Testis (tissue), 3 donors: ENCODE measurements around the gene CDH2. TPM values are rescaled to one million over a fixed set of nuclear protein-coding genes. Genes with fewer than 3 reads are reported as not detected.

Experiments used
- DNase-seq: peaks from one replicate; pipeline ENCODE4 v3.0.0-alpha.2; 2019
- H3K27ac ChIP-seq, 2 donors: fragments of 200-600 bp; sonication (generic); one replicate each; pipeline ENCODE4 v1.5.1; 2019
- H3K27me3 ChIP-seq: fragments of 200-600 bp; sonication (generic); one replicate; pipeline ENCODE4 v1.5.1; 2019
- H3K36me3 ChIP-seq: fragments of 200-600 bp; sonication (generic); one replicate; pipeline ENCODE4 v1.5.1; 2017; ENCODE audit warnings: low read depth; ENCODE audit errors: missing control alignments
- H3K4me1 ChIP-seq: fragments of 200-600 bp; sonication (generic); one replicate; pipeline ENCODE4 v1.5.1; 2019
- H3K4me3 ChIP-seq, 2 donors: fragments of 200-600 bp; sonication (generic); one replicate each; pipeline ENCODE4 v1.5.1; 2017 to 2019
- H3K9me3 ChIP-seq: fragments of 200-600 bp; sonication (generic); one replicate; pipeline ENCODE4 v1.5.1; 2017
- CTCF ChIP-seq, 3 experiments: fragments of 450-650 bp in 2 of 3; fragments of 200-600 bp in 1 of 3; sonication (generic) in 1 of 3; IDR thresholded peaks; one replicate each; pipeline ENCODE4 v1.5.1; 2016 to 2019; ENCODE audit warnings: antibody characterized with exemption in 3 of 3, mild to moderate bottlenecking in 2 of 3, moderate library complexity in 1 of 3
- POLR2A ChIP-seq: fragments of 450-650 bp; IDR thresholded peaks from one replicate; pipeline ENCODE4 v1.6.1; 2017; ENCODE audit warnings: antibody characterized with exemption, mild to moderate bottlenecking, moderate library complexity
- WGBS, 2 donors: methylation state at CpG; one replicate each; pipeline ENCODE4 v1.1.5; 2018; 5-methylcytosine and 5-hydroxymethylcytosine counted together
- intact Hi-C: fragments of 100-400 bp; cut with DNase I; formaldehyde crosslinking; loops from one replicate; pipeline ENCODE4 v1.15.1; 2023; ENCODE audit warnings: low total_unique reads
- polyA plus RNA-seq: library from polyadenylated mRNA; stranded (reverse); fragments of 350-450 nt; fragmentation: Illumina TruSeq; extraction: RNeasy Lipid Tissue Mini Kit (QIAGEN cat#74804); gene quantifications from one replicate; pipeline ENCODE4 v1.2.3, GENCODE V29; 2014; ENCODE audit warnings: low read depth, low replicate concordance; ENCODE audit not compliant: insufficient read depth
- total RNA-seq, 2 donors: library from RNA; depleted of rRNA; stranded (reverse); fragments of >200 nt; gene quantifications; one replicate each; pipeline ENCODE4 v1.2.3, GENCODE V29; 2016

The CDH2 gene
- total and polyA plus RNA-seq, 3 donors from 2014 or later = 98.6 to 165 (median 128) TPM

GRCh38 chr18:28030458-28030857, 146.5 kb downstream of the CDH2 start:
- Histone ChIP-seq H3K9me3 (no peaks in the 10 kb centered on the region), H3K27me3 (no peaks in the 10 kb centered on the region), H3K4me3 (no peak overlapping the region), H3K4me1 (no peaks in the 10 kb centered on the region), H3K27ac (no peak overlapping the region), H3K36me3 (no peaks in the 10 kb centered on the region)
- WGBS, 2 donors = 87 to 89% methylated on average over 1 of the region's 1 CpG
- intact Hi-C loops = no loop called here
- TF ChIP-seq POLR2A (no peak), CTCF (IDR thresholded peaks at IDR 0.05) (no peak)
- no peak for DNase-seq

- Histone ChIP-seq H3K36me3 (no peaks in the 10 kb centered on the region), H3K4me3 (no peak overlapping the region), H3K27me3 (no peaks in the 10 kb centered on the region), H3K27ac (no peak overlapping the region), H3K4me1 (no peaks in the 10 kb centered on the region), H3K9me3 (no peaks in the 10 kb centered on the region)
- TF ChIP-seq POLR2A (no peak), CTCF (IDR thresholded peaks at IDR 0.05) (no peak)
- 88 to 90% methylated on average over 2 of the region's 2 CpGs for WGBS, 2 donors
- DNase-seq = no peak
- intact Hi-C loops = no loop called here
Observed at GRCh38 chr18:28027755-28028154, 149.2 kb downstream of the CDH2 start.

DNA sequence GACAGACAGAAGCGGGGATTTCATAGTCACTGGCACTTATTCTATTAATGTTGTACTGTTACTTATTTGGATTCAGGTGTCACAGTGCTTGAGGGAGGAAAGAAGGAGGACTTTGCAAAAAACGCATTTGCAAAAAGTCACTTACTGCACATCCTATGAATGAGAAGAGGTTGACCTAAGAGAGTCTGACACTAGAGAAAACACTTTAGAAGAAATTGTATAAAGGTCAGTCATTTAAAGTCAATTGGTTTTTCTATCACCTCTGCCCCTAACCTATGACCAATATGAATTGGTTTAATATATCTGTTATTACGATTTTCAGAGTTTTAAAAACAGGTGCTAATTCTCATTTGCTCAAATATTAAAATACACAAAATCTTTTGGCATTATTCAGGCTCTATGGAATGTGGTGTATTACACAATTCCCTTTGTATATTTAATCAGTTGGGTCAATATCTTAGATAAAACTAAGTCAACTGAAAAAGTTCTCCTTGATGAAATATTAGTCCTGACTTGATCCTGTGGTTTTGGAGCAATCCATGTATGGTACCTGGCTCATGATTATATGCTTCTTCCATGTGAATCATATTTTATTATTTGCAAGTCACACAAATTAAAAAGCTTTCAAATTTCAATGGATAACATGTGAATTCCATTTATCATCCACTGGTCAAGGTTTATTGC, 157.4 kb downstream of the CDH2 start:
- no peaks in the 10 kb centered on the region for H3K27me3 ChIP-seq
- H3K4me1 ChIP-seq = no peaks in the 10 kb centered on the region
- WGBS, 2 donors = 60 to 87% methylated on average over 3 of the region's 3 CpGs
- H3K27ac ChIP-seq = no peak overlapping the region
- no peaks in the 10 kb centered on the region for H3K36me3 ChIP-seq
- no peak overlapping the region for H3K4me3 ChIP-seq
- no peaks in the 10 kb centered on the region for H3K9me3 ChIP-seq
- TF ChIP-seq POLR2A (no peak), CTCF (IDR thresholded peaks at IDR 0.05) (no peak)
- intact Hi-C loops = no loop called here
- DNase-seq = no peak

DNA sequence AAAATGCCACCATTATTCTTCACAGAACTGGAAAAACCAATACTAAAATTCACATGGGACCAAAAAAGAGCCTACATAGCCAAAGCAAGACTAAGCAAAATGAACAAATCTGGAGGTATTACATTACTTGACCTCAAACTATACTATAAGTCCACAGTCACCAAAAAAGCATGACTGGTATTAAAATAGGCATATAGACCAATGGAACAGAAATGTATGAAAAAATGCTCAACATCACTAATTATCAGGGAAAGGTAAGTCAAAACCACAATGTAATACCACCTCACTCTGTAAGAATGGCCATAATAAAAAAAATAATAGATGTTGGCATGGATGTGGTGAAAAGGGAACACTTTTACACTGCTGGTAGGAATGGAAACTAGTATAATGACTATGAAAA, 158.6 kb downstream of the CDH2 start:
- intact Hi-C loops = no loop called here
- no peaks in the 10 kb centered on the region for H3K9me3 ChIP-seq
- no peak overlapping the region for H3K27ac ChIP-seq
- TF ChIP-seq CTCF (IDR thresholded peaks at IDR 0.05) (no peak), POLR2A (no peak)
- no peak for DNase-seq
- H3K36me3 ChIP-seq = no peaks in the 10 kb centered on the region
- H3K4me3 ChIP-seq = no peak overlapping the region
- no peaks in the 10 kb centered on the region for H3K27me3 ChIP-seq
- no peaks in the 10 kb centered on the region for H3K4me1 ChIP-seq

- no peaks in the 10 kb centered on the region for H3K27me3 ChIP-seq
- H3K36me3 ChIP-seq = no peaks in the 10 kb centered on the region
- no peaks in the 10 kb centered on the region for H3K4me1 ChIP-seq
- H3K4me3 ChIP-seq = no peak overlapping the region
- no peak overlapping the region for H3K27ac ChIP-seq
- DNase-seq = no peak
- TF ChIP-seq CTCF (IDR thresholded peaks at IDR 0.05) (no peak), POLR2A (no peak)
- H3K9me3 ChIP-seq = no peaks in the 10 kb centered on the region
- intact Hi-C loops = no loop called here
- WGBS, 2 donors = 64 to 70% methylated on average over 3 of the region's 3 CpGs
Observed at GRCh38 chr18:28015671-28016070, 161.3 kb downstream of the CDH2 start.
